Loucy (cell line): Measurements from ENCODE around the gene SUPT6H.

Experiments
- CTCF ChIP-seq: fragments of 200-600 bp; sonication (generic); conservative IDR thresholded peaks from 2 replicates; pipeline ENCODE4 v1.5.1; 2014; ENCODE audit warnings: mild to moderate bottlenecking, antibody characterized with exemption, low read length
- EZH2phosphoT487 ChIP-seq: fragments of 200-600 bp; IDR thresholded peaks from 2 replicates; pipeline ENCODE4 v1.6.1; 2018; ENCODE audit warnings: antibody characterized with exemption, mild to moderate bottlenecking, moderate library complexity, borderline replicate concordance

- TF ChIP-seq CTCF (no peak), EZH2phosphoT487 (no peak)
Measured at GRCh38 chr17:28688481-28688880, 26.5 kb downstream of the SUPT6H start.
